HK-2 (cell line): ENCODE measurements around the gene SPATA6.
"Not testable (repeated sequence)": the region's sequence is repeated elsewhere in the genome, so short reads cannot be mapped to it uniquely, and the experiment has no call there.

ENCODE experiments used
- DNase-seq: peaks from one replicate; pipeline ENCODE4 v3.0.0-alpha.2; 2018; ENCODE audit not compliant: unreplicated experiment

The SPATA6 gene

GRCh38 chr1:48471691-48472576, at the start of gene SPATA6:
Gene SPATA6 (minus strand): TSS chr1:48472204. CDS start chr1:48472008, 196 bp downstream.
- DNase-seq: peak; percentile 98

GRCh38 chr1:48519896-48520295, 47.9 kb upstream of the SPATA6 start:
- DNase-seq: not testable (repeated sequence)

- no peak for DNase-seq
Observed at GRCh38 chr1:48506870-48507269, 34.9 kb upstream of the SPATA6 start.

DNA sequence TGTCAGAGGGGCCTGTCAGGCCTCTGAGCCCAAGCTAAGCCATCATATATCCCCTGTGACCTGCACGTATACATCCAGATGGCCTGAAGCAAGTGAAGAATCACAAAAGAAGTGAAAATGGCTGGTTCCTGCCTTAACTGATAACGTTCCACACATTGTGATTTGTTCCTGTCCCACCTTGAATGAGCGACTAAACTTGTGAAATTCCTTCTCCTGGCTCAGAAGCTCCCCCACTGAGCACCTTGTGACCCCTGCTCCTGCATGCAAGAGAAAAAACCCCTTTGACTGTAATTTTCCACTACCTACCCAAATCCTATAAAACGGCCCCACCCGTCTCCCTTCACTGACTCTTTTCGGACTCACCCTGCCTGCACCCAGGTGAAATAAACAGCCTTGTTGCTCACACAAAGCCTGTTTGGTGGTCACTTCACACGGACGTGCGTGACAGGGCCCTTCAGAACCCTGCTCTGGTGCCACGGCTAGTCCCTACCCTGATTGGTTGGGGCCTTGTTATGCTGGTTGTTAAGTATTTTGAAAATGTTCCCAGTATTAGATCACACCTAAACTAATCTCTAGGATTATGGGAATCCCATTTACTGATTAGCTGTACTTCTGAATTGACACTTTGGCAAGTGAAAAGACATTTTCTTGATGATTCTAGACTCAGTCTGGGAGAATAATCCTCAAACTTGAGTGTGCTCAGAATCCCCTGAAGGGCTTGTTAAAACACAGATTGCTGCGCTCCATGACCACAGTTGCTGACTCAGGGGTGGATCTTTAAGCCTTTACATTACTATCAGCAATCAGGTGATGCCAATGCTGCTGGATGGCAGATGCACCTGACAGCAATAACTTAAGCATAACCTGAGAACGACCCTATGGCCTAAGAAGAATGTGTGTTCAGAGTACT, 28.8 kb upstream of the SPATA6 start:
- DNase-seq: no peak

GRCh38 chr1:48499211-48499735, 27.3 kb upstream of the SPATA6 start:
- DNase-seq: no peak

GRCh38 chr1:48498096-48498791, 26.2 kb upstream of the SPATA6 start:
- peak; percentile 72 for DNase-seq

DNA sequence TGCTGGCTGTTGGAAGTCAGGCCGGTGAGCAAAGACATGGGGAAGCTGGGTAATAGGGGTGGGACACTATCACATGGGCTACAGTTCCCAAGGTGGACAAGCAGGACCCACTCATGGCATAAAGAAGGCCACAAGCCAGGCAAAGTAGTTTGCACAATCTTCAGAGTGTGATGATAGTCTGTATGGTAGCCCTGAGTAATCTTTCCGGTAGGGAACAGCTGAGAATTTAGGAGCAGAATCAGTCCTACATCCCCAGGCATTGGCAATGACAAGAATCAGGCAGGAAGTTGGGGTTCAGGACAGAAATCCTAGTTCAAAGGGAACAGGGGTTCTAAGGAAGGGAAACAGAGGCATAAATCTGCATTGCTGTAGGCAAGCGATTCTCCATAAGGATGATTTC, 23.9 kb upstream of the SPATA6 start:
- no peak for DNase-seq

DNA sequence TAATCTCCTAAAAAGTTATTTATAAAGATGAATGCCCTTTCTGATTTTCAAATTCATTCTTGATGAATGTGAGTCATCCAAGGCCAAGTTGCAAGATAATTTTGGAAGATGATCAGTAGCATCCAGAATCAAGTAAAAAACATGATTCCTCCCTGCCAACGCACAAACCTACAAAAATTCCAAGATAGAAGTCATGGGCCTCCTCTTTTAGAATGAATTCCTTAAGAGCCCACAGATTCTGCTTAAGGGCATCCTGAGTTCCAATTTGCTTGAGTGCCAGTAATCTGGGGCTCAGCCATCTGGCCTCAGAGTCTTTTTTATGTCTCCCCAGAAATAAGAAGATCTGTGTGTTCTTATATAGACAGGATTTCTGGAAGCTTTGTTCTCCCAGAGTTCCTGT, 23.2 kb upstream of the SPATA6 start:
- DNase-seq: no peak

DNA sequence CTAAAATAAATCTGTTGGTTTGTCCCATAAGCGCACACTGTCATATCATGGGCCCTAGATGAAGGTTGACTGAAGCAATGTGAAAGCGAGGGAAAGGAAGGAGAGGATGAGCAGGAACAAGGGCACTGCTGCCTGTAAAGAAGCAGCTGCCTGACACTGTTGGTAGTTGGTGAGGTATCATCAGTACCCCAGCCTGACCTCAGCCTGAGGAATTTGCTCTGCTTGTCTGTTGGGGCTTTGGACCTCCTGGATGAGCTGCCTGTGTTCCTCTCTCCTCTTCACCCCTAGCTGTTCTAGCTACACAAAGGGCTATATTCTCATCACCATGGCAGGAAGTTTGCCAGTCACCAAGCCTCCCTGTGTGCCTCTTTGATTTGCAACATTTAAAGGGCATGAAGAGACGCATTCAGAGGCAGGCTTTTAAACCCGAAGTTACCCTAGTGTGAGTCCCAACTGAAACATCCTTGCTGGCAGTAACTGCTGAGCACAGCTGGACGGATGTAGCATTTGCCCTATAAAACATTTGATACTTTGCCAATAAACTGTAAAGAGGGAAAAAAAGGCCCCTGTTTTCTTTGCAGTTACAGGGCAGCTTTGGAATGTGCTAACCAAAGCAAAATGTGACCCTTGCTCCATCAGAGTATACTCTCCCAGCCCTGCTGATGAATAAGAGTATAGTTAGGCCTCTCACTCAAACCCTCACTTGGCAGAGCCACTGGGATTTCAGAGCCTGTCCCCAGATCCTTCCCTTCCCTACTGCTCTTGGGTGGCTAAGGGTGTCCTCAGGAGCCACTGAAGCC, 22.2 kb upstream of the SPATA6 start:
- no peak for DNase-seq

GRCh38 chr1:48493041-48493440, 21.0 kb upstream of the SPATA6 start:
- no peak for DNase-seq

DNA sequence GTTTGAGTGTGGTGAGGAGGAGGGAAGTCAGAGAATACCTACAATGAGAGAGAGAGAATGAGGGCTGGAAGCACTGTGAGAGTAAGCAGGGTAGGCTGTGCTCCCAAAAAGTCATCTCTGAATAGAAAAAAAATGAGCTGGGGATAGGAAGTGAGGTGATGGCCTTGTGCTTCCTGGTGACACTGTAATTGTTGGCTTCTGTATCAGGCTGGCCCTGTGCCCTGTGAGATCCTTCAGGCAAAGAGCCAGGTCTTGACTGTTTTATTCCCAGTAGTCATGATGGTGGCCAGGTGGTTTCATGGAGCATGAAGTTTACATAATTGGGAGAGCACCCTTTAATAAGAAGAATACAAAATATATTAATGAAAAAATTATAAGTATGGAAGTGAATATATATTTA, 20.4 kb upstream of the SPATA6 start:
- DNase-seq: no peak

DNA sequence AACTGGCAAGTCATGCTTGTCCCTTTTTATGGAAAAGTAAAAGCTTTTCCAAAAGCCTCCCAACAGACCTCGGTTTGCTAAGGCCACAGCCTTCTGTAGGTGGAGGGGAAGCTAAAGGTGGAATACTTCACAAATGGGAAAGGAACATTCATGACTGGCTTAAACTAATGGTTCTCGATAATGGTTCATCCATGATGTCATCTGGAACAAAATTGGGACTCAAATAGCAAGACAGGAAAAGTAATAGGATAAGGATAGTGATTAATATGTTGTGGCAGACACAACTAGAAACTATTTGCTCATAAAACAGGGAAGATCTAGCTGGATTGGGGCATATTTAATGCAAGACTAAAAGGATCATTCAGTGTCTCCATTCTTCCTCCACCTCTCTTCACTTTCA, 16.7 kb upstream of the SPATA6 start:
- no peak for DNase-seq

- DNase-seq: no peak
Observed at GRCh38 chr1:48480504-48480903, 8.5 kb upstream of the SPATA6 start.

DNA sequence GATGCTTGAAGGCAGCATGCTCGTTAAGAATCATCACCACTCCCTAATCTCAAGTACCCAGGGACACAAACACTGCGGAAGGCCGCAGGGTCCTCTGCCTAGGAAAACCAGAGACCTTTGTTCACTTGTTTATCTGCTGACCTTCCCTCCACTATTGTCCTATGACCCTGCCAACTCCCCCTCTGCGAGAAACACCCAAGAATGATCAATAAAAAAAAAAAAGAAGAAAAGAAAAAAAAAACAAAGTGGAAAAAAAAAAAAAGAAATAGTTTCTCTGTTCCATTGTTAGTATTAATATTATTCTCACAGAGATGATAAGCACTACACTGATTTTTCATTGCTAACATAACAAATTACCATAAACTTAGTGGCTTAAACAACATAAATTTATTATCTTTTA, 8.0 kb upstream of the SPATA6 start:
- DNase-seq: not testable (repeated sequence)

GRCh38 chr1:48472638-48473037, 634 bp upstream of the SPATA6 start:
- no peak for DNase-seq

DNA sequence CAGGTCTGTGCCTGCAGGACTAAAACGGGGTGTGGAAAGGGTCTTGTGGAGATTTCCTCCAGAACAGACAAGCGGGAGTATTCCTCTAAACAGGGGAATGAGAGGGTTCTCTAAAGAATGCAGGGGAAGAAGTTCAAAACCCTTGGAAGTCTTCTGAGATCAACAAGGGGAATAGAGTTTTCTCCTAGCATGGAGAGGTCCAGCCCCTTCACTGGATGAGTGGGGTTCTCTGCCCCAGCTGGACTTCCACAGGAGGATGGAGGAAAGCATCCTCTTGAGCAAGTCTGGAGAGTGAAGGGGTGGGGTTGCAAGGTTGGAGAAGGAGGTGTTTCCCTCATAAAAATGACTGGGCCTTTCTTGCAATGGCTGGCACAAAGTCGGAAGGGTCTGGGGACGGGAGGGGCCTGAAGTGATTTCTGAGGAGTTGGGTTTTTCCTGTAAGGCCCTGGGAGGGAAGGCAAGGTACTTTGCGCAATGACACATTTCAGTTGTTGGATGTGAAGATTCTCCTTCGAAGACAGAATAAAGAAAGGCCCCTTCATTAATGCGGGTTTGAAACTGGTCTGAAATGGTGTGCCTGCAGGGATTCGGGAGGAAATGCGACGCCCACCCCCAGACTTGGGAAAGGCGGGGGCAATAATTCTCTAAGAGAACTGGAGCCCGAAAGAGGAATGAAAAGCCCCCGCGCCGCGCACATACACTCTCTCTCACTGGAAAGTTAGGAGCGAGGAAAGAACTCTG, 884 bp downstream of the SPATA6 start:
- DNase-seq: no peak

GRCh38 chr1:48470481-48470855, 1.5 kb downstream of the SPATA6 start:
- DNase-seq: no peak

GRCh38 chr1:48469616-48470480, 2.2 kb downstream of the SPATA6 start:
- no peak for DNase-seq

- DNase-seq: no peak
Observed at GRCh38 chr1:48466594-48466993, 5.4 kb downstream of the SPATA6 start.
